DND-41 (cell line): ENCODE results near the gene NEU4.

Source experiments
- CTCF ChIP-seq: IDR thresholded peaks from 2 replicates; pipeline ENCODE4 v1.5.1; 2012; ENCODE audit warnings: borderline replicate concordance, low read length, moderate library complexity, mild to moderate bottlenecking; ENCODE audit not compliant: poor library complexity, severe bottlenecking; ENCODE audit errors: extremely low read depth
- EZH2 ChIP-seq: IDR thresholded peaks from 3 replicates; pipeline ENCODE4 v1.6.1; 2012; ENCODE audit warnings: borderline replicate concordance, low read depth, mild to moderate bottlenecking, moderate library complexity, low read length, inconsistent platforms; ENCODE audit not compliant: severe bottlenecking

DNA sequence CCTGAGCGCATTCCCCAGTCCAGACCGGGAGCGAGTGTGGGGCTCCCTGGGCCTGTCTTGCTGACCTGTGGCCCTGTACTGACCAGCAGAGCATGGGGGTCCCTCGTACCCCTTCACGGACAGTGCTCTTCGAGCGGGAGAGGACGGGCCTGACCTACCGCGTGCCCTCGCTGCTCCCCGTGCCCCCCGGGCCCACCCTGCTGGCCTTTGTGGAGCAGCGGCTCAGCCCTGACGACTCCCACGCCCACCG lies 5.3 kb downstream of the NEU4 start:
- TF ChIP-seq CTCF (no peak), EZH2 (no peak)
